ENCODE measurements around the gene OR13G1.

DNA sequence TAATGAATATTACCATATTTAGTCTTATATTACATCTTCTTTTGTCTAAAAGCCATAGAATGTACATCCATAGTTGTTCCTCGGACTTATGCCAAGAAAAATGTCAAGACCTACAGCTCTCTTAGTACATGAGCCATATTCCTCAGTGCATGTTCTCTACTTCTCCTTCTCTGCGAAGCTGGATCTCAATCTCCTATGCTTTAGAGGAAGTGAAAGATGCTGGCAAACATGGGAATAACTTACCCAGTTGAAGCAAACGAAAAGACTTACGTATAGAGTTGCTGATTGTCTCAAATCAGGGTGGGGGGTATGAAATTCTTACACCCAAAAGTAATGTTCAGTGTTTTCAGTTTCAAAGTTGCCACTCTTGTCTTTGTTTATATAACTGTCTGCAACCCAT is 32.7 kb downstream of the OR13G1 start:
- TF ChIP-seq, protein P1, sequence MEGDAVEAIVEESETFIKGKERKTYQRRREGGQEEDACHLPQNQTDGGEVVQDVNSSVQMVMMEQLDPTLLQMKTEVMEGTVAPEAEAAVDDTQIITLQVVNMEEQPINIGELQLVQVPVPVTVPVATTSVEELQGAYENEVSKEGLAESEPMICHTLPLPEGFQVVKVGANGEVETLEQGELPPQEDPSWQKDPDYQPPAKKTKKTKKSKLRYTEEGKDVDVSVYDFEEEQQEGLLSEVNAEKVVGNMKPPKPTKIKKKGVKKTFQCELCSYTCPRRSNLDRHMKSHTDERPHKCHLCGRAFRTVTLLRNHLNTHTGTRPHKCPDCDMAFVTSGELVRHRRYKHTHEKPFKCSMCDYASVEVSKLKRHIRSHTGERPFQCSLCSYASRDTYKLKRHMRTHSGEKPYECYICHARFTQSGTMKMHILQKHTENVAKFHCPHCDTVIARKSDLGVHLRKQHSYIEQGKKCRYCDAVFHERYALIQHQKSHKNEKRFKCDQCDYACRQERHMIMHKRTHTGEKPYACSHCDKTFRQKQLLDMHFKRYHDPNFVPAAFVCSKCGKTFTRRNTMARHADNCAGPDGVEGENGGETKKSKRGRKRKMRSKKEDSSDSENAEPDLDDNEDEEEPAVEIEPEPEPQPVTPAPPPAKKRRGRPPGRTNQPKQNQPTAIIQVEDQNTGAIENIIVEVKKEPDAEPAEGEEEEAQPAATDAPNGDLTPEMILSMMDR (IDR thresholded peaks at IDR 0.05): no peak
- TF ChIP-seq, protein P2, sequence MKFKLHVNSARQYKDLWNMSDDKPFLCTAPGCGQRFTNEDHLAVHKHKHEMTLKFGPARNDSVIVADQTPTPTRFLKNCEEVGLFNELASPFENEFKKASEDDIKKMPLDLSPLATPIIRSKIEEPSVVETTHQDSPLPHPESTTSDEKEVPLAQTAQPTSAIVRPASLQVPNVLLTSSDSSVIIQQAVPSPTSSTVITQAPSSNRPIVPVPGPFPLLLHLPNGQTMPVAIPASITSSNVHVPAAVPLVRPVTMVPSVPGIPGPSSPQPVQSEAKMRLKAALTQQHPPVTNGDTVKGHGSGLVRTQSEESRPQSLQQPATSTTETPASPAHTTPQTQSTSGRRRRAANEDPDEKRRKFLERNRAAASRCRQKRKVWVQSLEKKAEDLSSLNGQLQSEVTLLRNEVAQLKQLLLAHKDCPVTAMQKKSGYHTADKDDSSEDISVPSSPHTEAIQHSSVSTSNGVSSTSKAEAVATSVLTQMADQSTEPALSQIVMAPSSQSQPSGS (CRISPR knock-in tag; IDR thresholded peaks at IDR 0.05; ENCODE audit: borderline replicate concordance, low read depth): no peak
